H1 (cell line): ENCODE data around the gene UBE2G2. TPM values are rescaled to one million over a fixed set of nuclear protein-coding genes. Genes with fewer than 3 reads are reported as not detected.

Experiments used
- CTCF ChIA-PET: fragments of 300-600 bp; sonication (Branson Sonifier 250); formaldehyde crosslinking; loops from one replicate; lab custom pipeline; 2021; ENCODE audit not compliant: partially characterized antibody; lab: Charles Lee
- POLR2A ChIA-PET: fragments of 300-600 bp; sonication (Branson Sonifier 250); formaldehyde crosslinking; loops from one replicate; lab custom pipeline; 2021; ENCODE audit warnings: inconsistent platforms; ENCODE audit not compliant: partially characterized antibody; lab: Charles Lee
- DNase-seq, 2 experiments: peaks; one replicate each; pipeline versions ENCODE4 v3.0.0 to v3.0.0-alpha.2; 2010 to 2022; ENCODE audit warnings: low spot score in 2 of 2, low read depth in 1 of 2, mixed read lengths in 1 of 2
- FAIRE-seq: peaks from 2 replicates; lab custom pipeline; 2011; peaks lifted over from hg19 to GRCh38; lab: Jason Lieb, UNC
- H2AFZ ChIP-seq: 2 replicates; pipeline ENCODE4 v1.8.1; 2012; ENCODE audit warnings: low read length, inconsistent platforms
- H2AK5ac ChIP-seq: 2 replicates; pipeline ENCODE4 v1.6.1; 2013; ENCODE audit warnings: low read depth, low read length
- H2BK120ac ChIP-seq: replicated peaks from 2 replicates; pipeline ENCODE3; 2013; ENCODE audit warnings: low read depth, low read length, inconsistent platforms
- H2BK12ac ChIP-seq: 2 replicates; pipeline ENCODE4 v1.6.1; 2013; ENCODE audit warnings: low read depth, low read length
- H2BK15ac ChIP-seq: 2 replicates; pipeline ENCODE4 v1.6.1; 2013; ENCODE audit warnings: low read length
- H2BK20ac ChIP-seq: 2 replicates; pipeline ENCODE4 v1.6.1; 2013; ENCODE audit warnings: low read length
- H2BK5ac ChIP-seq: 2 replicates; pipeline ENCODE4 v1.6.1; 2013; ENCODE audit warnings: low read depth, low read length
- H3K14ac ChIP-seq: 2 replicates; pipeline ENCODE4 v1.6.1; 2013; ENCODE audit warnings: inconsistent platforms; ENCODE audit not compliant: insufficient read length
- H3K18ac ChIP-seq: 2 replicates; pipeline ENCODE4 v1.6.1; 2013; ENCODE audit warnings: low read length; ENCODE audit errors: extremely low read depth
- H3K23ac ChIP-seq: 2 replicates; pipeline ENCODE4 v1.6.1; 2013; ENCODE audit warnings: inconsistent platforms; ENCODE audit not compliant: insufficient read length
- H3K23me2 ChIP-seq: 2 replicates; pipeline ENCODE4 v1.6.1; 2013; ENCODE audit warnings: low read depth, low read length
- H3K27ac ChIP-seq: 2 replicates; pipeline ENCODE4 v1.6.1; 2011; ENCODE audit warnings: low read depth, low read length, inconsistent platforms
- H3K27me3 ChIP-seq, 4 experiments: replicated peaks in 1 of 4; 1 replicate in 1 of 4; 2 replicates in 3 of 4; pipeline versions ENCODE4 v1.6.1 to v1.8.1; 2011 to 2013; ENCODE audit warnings: low read length in 3 of 4, mild to moderate bottlenecking in 3 of 4, inconsistent platforms in 2 of 4, mixed read lengths in 2 of 4, moderate library complexity in 1 of 4; ENCODE audit not compliant: control insufficient read depth in 3 of 4, insufficient read depth in 3 of 4; ENCODE audit errors: extremely low read depth in 1 of 4
- H3K36me3 ChIP-seq, 4 experiments: 2 replicates each; pipeline versions ENCODE4 v1.6.1 to v1.8.1; 2011 to 2013; ENCODE audit warnings: mild to moderate bottlenecking in 4 of 4, low read length in 3 of 4, moderate library complexity in 2 of 4, control low read depth in 1 of 4, inconsistent platforms in 1 of 4; ENCODE audit not compliant: insufficient read depth in 4 of 4, control insufficient read depth in 2 of 4
- H3K4ac ChIP-seq: replicated peaks from 2 replicates; pipeline ENCODE3; 2013; ENCODE audit warnings: low read length, low read depth, mixed read lengths, inconsistent platforms; ENCODE audit not compliant: insufficient read length
- H3K4me1 ChIP-seq, 4 experiments: replicated peaks in 1 of 4; 1 replicate in 1 of 4; 2 replicates in 3 of 4; pipeline versions ENCODE4 v1.6.1 to v1.8.1; 2011 to 2013; ENCODE audit warnings: low read length in 3 of 4, inconsistent platforms in 2 of 4, mixed read lengths in 1 of 4; ENCODE audit not compliant: insufficient read depth in 4 of 4, control insufficient read depth in 3 of 4
- H3K4me2 ChIP-seq, 2 experiments: 2 replicates each; pipeline versions ENCODE4 v1.6.1 to v1.8.1; 2011 to 2013; ENCODE audit warnings: low read depth in 2 of 2, low read length in 2 of 2, control low read depth in 1 of 2, inconsistent platforms in 1 of 2, mild to moderate bottlenecking in 1 of 2; ENCODE audit not compliant: insufficient read depth in 1 of 2
- H3K4me3 ChIP-seq, 4 experiments: fragments of 200-600, 300-600 bp in 1 of 4; sonication (generic), shearing (Covaris generic), sonication (Bioruptor Twin) in 1 of 4; 2 replicates each; pipeline versions ENCODE4 v1.5.1 to v1.8.1; 2011 to 2016; ENCODE audit warnings: low read length in 4 of 4, low read depth in 3 of 4, control low read depth in 2 of 4, inconsistent platforms in 2 of 4, mild to moderate bottlenecking in 2 of 4, mixed read lengths in 1 of 4, moderate library complexity in 1 of 4; ENCODE audit not compliant: insufficient read depth in 2 of 4; ENCODE audit errors: extremely low read depth in 1 of 4
- H3K56ac ChIP-seq: replicated peaks from 2 replicates; pipeline ENCODE3; 2013; ENCODE audit warnings: low read depth, mild to moderate bottlenecking, mixed read lengths, low read length, inconsistent platforms; ENCODE audit not compliant: insufficient read length
- H3K79me1 ChIP-seq: 2 replicates; pipeline ENCODE4 v1.6.1; 2013; ENCODE audit warnings: low read depth, low read length, control low read depth
- H3K79me2 ChIP-seq, 2 experiments: 2 replicates each; pipeline versions ENCODE4 v1.6.1 to v1.8.1; 2012 to 2013; ENCODE audit warnings: low read length in 2 of 2, mild to moderate bottlenecking in 2 of 2, inconsistent platforms in 1 of 2; ENCODE audit not compliant: insufficient read depth in 2 of 2, control insufficient read depth in 1 of 2
- H3K9ac ChIP-seq, 4 experiments: replicated peaks in 1 of 4; 1 replicate in 1 of 4; 2 replicates in 3 of 4; pipeline versions ENCODE4 v1.6.1 to v1.8.1; 2011 to 2013; ENCODE audit warnings: low read depth in 3 of 4, low read length in 3 of 4, control low read depth in 2 of 4, mild to moderate bottlenecking in 2 of 4, moderate library complexity in 2 of 4, inconsistent platforms in 1 of 4; ENCODE audit errors: extremely low read depth in 1 of 4
- H3K9me3 ChIP-seq, 2 experiments: 2 replicates each; pipeline versions ENCODE4 v1.6.1 to v1.8.1; 2012 to 2013; ENCODE audit warnings: mild to moderate bottlenecking in 2 of 2, moderate library complexity in 2 of 2, control low read depth in 1 of 2, inconsistent platforms in 1 of 2, low read depth in 1 of 2, low read length in 1 of 2, mixed read lengths in 1 of 2; ENCODE audit not compliant: insufficient read depth in 2 of 2
- H4K20me1 ChIP-seq, 2 experiments: replicated peaks in 1 of 2; 2 replicates each; pipeline versions ENCODE3 to v1.8.1; 2011 to 2013; ENCODE audit warnings: inconsistent platforms in 2 of 2, low read length in 2 of 2, mild to moderate bottlenecking in 1 of 2; ENCODE audit not compliant: insufficient read depth in 2 of 2, control insufficient read depth in 1 of 2
- H4K5ac ChIP-seq: 2 replicates; pipeline ENCODE4 v1.6.1; 2013; ENCODE audit warnings: low read length, low read depth, mixed read lengths, inconsistent platforms; ENCODE audit not compliant: insufficient read length
- H4K8ac ChIP-seq: 2 replicates; pipeline ENCODE4 v1.8.0; 2013; ENCODE audit warnings: mild to moderate bottlenecking, moderate library complexity, low read length, inconsistent platforms; ENCODE audit not compliant: insufficient read depth; ENCODE audit errors: extremely low read depth
- H4K91ac ChIP-seq: replicated peaks from 2 replicates; pipeline ENCODE3; 2013; ENCODE audit warnings: low read length, mixed read lengths, inconsistent platforms; ENCODE audit not compliant: insufficient read length
- CBX5 ChIP-seq: fragments of 300-800, 300-1000 bp; sonication (generic); IDR thresholded peaks from 2 replicates; pipeline ENCODE4 v1.7.1; 2016; ENCODE audit warnings: antibody characterized with exemption, low read length, low read depth
- KDM1A ChIP-seq: fragments of 200-600, 300-600 bp; sonication (generic); IDR thresholded peaks from 2 replicates; pipeline ENCODE4 v1.7.1; 2016; ENCODE audit warnings: mild to moderate bottlenecking, low read length, borderline replicate concordance
- KDM5A ChIP-seq: fragments of 200-600 bp; IDR thresholded peaks from 2 replicates; pipeline ENCODE4 v1.7.1; 2012; ENCODE audit warnings: mild to moderate bottlenecking, low read length, inconsistent platforms, mixed read lengths
- SRF ChIP-seq: IDR thresholded peaks from 2 replicates; pipeline ENCODE4 v1.6.1; 2011; ENCODE audit warnings: mild to moderate bottlenecking, low read depth, low read length, moderate library complexity
- WGBS, 2 experiments: shearing (Covaris generic) in 1 of 2; methylation state at CpG; one replicate each; pipeline versions ENCODE4 v1.1.6 to v1.1.7; 2013 to 2015; ENCODE audit warnings: low lambda C conversion rate in 2 of 2, mixed read lengths in 2 of 2, inconsistent platforms in 1 of 2, low coverage in 1 of 2, missing lambda C conversion rate in 1 of 2; ENCODE audit not compliant: insufficient replicate concordance in 2 of 2, insufficient coverage in 1 of 2, insufficient read length in 1 of 2; ENCODE audit errors: extremely low coverage in 1 of 2, missing lambda C conversion rate in 1 of 2; 5-methylcytosine and 5-hydroxymethylcytosine counted together
- polyA plus RNA-seq, 7 experiments: library from polyadenylated mRNA; depleted of rRNA in 3 of 7; stranded (reverse) in 5 of 7; unstranded in 2 of 7; fragments of >200 nt in 5 of 7; fragments of 200-250 nt in 2 of 7; gene quantifications; 1 replicate in 5 of 7; 2 replicates in 1 of 7; 4 replicates in 1 of 7; pipeline versions ENCODE4 v1.2.1 to v1.2.3, GENCODE V29; 2011 to 2013; ENCODE audit warnings: missing spikeins in 2 of 7, mixed read lengths in 2 of 7
- total RNA-seq: library from RNA; stranded (reverse); fragmentation: NEBNext Ultra II Directional; extraction: Animal tissue kit (Norgen Biotek cat#: 25700); gene quantifications from 2 replicates; pipeline ENCODE4 v1.2.1, GENCODE V29; 2021

UBE2G2 gene
- total and polyA plus RNA-seq, 2 of the 8 experiments (the other 6 are each of a cell fraction or from before 2014, with no cell fraction given) = 96.3 to 101 TPM

DNA sequence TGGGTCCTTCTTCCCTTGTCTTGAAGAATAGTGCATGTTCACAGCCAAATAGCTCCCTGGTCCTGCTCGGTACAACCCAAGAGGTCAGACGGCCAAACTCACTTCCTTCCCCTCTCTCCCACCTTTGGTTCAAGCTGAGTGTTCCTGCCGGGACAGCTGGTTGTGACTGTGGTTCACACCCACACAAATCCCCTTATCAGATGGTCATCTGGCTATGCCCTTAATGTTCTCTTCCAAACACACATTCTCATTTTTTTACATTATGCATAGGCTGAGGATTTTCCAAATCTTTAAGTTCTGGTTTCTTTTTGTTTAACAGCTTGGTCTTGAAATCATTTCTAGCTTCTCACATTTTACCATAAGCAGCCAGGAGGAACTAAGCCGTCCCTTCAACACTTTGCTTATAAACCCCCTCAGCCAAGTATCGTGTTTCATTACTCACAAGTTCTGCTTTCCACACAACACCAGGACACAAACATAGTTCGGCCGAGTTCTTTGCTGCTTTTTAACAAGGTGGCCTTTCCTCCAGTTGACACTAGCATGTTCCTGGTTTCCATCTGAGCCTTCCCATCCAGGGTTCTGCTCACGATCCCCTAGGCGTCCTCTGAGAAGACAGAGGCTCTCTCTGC, 70.6 kb downstream of the UBE2G2 start:
- ChIA-PET CTCF (interaction anchor here (0.5 to 1.7 kb wide), 12 partner anchors 9 to 240 kb away, joined by 3 to 5 read pairs (median 3); partner anchors contain the start of gene KRTAP10-12), POLR2A (no interaction called here)
- H3K27ac ChIP-seq = no peak overlapping the region
- H2AK5ac ChIP-seq = no peak overlapping the region
- FAIRE-seq (no peak), DNase-seq (peak in 1 of 2 experiments; percentile 24)
- no peaks in the 10 kb centered on the region for H3K23me2 ChIP-seq
- H2BK5ac ChIP-seq = no peak overlapping the region
- H3K9ac ChIP-seq = no peak overlapping the region
- 91% methylated on average over 9 of the region's 9 CpGs; no CpG with 5 or more reads in 1 of the 2 experiments for WGBS, 2 experiments
- H4K8ac ChIP-seq = no peak overlapping the region
- no peak overlapping the region for H2BK120ac ChIP-seq
- H3K23ac ChIP-seq = no peak overlapping the region
- H3K4me1 ChIP-seq = no peaks in the 10 kb centered on the region
- peaks cover 4 to 17% of the 10 kb centered on the region in 2 experiments; a peak in 2 of 4 replicates for H3K9me3 ChIP-seq
- peak overlapping the region; percentile 48; the same call in 1 of the 2 replicates for H2BK20ac ChIP-seq
- no peak overlapping the region for H4K5ac ChIP-seq
- H3K4ac ChIP-seq = no peak overlapping the region
- no peak overlapping the region for H3K14ac ChIP-seq
- H3K79me1 ChIP-seq = no peaks in the 10 kb centered on the region
- H3K56ac ChIP-seq = no peak overlapping the region
- no peak overlapping the region for H3K4me2 ChIP-seq
- no peak overlapping the region for H2AFZ ChIP-seq
- peak overlapping the region; percentile 92; the same call in 1 of the 2 replicates for H2BK15ac ChIP-seq
- H3K4me3 ChIP-seq = no peak overlapping the region
- no peak overlapping the region for H3K18ac ChIP-seq
- no peak overlapping the region for H4K91ac ChIP-seq
- no peak overlapping the region; the same call in 1 of the 2 replicates for H2BK12ac ChIP-seq
- no peaks in the 10 kb centered on the region; a peak in 1 of 7 replicates for H3K27me3 ChIP-seq
- no peaks in the 10 kb centered on the region for H3K79me2 ChIP-seq
- H3K36me3 ChIP-seq = no peaks in the 10 kb centered on the region
- no peaks in the 10 kb centered on the region for H4K20me1 ChIP-seq
- no peak for TF ChIP-seq CBX5
- TF ChIP-seq SRF = no peak
- TF ChIP-seq KDM1A = no peak
- TF ChIP-seq KDM5A = no peak
